ENCODE data around the gene SAFB.

GRCh38 chr19:5632241-5632612, 9.3 kb downstream of the SAFB start:
- TF ChIP-seq CTCF (IDR thresholded peaks at IDR 0.05; ENCODE audit: poor library complexity) = no peak
- no peak for TF ChIP-seq EZH2 (IDR thresholded peaks at IDR 0.05; ENCODE audit: borderline replicate concordance)
